ENCODE results near the gene ARID3C.

DNA sequence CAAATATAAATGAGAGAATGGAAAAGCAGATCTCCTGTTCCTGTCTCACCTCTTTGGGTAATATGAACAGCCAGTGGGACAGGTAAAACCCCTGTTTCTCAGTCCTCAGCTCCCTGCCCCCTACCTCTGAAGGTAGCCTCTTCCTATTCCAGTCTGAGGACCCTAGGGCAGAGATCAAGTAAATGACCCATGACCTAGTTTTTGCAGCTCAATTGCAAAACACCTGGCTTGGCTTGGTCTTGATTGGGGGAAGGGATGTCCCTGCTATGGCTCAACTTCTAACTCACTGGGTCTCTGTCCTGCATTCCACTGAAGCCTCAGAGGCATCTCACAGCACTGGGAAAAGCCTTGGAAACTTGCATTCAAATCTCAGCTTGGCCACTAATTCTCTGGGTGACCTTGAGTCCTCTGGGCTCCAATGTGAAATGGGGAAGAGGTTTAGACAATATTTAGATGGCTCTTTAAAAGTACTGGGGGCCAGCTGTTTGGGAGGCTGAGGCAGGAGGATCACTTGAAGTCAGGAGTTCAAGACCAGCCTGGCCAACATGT is 16.0 kb upstream of the ARID3C start:
- TF ChIP-seq POLR2A (IDR thresholded peaks at IDR 0.05; ENCODE audit: low read length) (no peak), GATA1 (IDR thresholded peaks at IDR 0.05; ENCODE audit: low read depth, low read length) (no peak)
